Panc1 (cell line): ENCODE data around the gene SCFD1. TPM values are rescaled to one million over a fixed set of nuclear protein-coding genes. Genes with fewer than 3 reads are reported as not detected.
"Not testable (repeated sequence)": the region's sequence is repeated elsewhere in the genome, so short reads cannot be mapped to it uniquely, and the experiment has no call there.

ENCODE experiments used
- ATAC-seq: fragments of 200-7000 bp; cut with Tn5 transposase; 2 replicates; pipeline ENCODE4 v1.9.1; 2020; ENCODE audit warnings: mild to moderate bottlenecking, moderate library complexity
- BruUV-seq: library from RNA; stranded (reverse); fragments of 400-500 nt; replicated peaks from 2 replicates; lab custom pipeline; 2021; lab: Mats Ljungman, UMichigan
- CTCF ChIA-PET: fragments of 300-600 bp; sonication (Branson Sonifier 250); formaldehyde crosslinking; loops from one replicate; lab custom pipeline; 2022; ENCODE audit warnings: antibody characterized with exemption; lab: Charles Lee
- POLR2A ChIA-PET: fragments of 300-600 bp; sonication (Branson Sonifier 250); formaldehyde crosslinking; loops from one replicate; lab custom pipeline; 2022; ENCODE audit warnings: antibody characterized with exemption; lab: Charles Lee
- DNase-seq: peaks from one replicate; pipeline ENCODE4 v3.0.0-alpha.2; 2010; ENCODE audit warnings: low read depth, low spot score
- H3K27ac ChIP-seq: 2 replicates; pipeline ENCODE4 v1.5.1; 2011; ENCODE audit warnings: mild to moderate bottlenecking, low read length, inconsistent platforms
- H3K27me3 ChIP-seq: fragments of 200-500 bp; sonication (Bioruptor generic); 2 replicates; pipeline ENCODE4 v1.6.0; 2014; ENCODE audit warnings: low read length, inconsistent platforms; ENCODE audit not compliant: control insufficient read depth, insufficient read depth
- H3K36me3 ChIP-seq: fragments of 200-500 bp; sonication (Bioruptor generic); 2 replicates; pipeline ENCODE4 v1.5.1; 2014; ENCODE audit warnings: inconsistent platforms, mild to moderate bottlenecking, low read length, moderate library complexity; ENCODE audit not compliant: control insufficient read depth, insufficient read depth
- H3K4me1 ChIP-seq: 2 replicates; pipeline ENCODE4 v1.5.1; 2011; ENCODE audit warnings: inconsistent platforms, mild to moderate bottlenecking, low read length, moderate library complexity; ENCODE audit not compliant: control insufficient read depth, insufficient read depth
- H3K4me3 ChIP-seq, 2 experiments: 2 replicates each; pipeline ENCODE4 v1.5.1; 2011 to 2012; ENCODE audit warnings: low read depth in 2 of 2, low read length in 2 of 2, mild to moderate bottlenecking in 2 of 2, inconsistent platforms in 1 of 2, moderate library complexity in 1 of 2
- H3K9me3 ChIP-seq: fragments of 200-500 bp; sonication (Bioruptor generic); 2 replicates; pipeline ENCODE4 v1.5.1; 2014; ENCODE audit warnings: low read depth, mild to moderate bottlenecking, inconsistent platforms, low read length, moderate library complexity; ENCODE audit not compliant: control insufficient read depth, insufficient read depth
- POLR2AphosphoS5 ChIP-seq: IDR thresholded peaks from 2 replicates; pipeline ENCODE4 v1.6.1; 2012; ENCODE audit warnings: mild to moderate bottlenecking, low read depth, low read length, moderate library complexity
- REST ChIP-seq, 2 experiments: IDR thresholded peaks; 2 replicates each; pipeline ENCODE4 v1.6.1; 2011 to 2012; ENCODE audit warnings: low read depth in 2 of 2, control low read depth in 1 of 2, low read length in 1 of 2, mild to moderate bottlenecking in 1 of 2, moderate library complexity in 1 of 2; ENCODE audit not compliant: insufficient read depth in 1 of 2
- SIN3A ChIP-seq: IDR thresholded peaks from 2 replicates; pipeline ENCODE4 v1.6.1; 2012; ENCODE audit warnings: low read depth, mild to moderate bottlenecking, low read length, moderate library complexity, borderline replicate concordance; ENCODE audit not compliant: insufficient read depth
- TCF7L2 ChIP-seq: IDR thresholded peaks from 2 replicates; pipeline ENCODE4 v1.6.1; 2011; ENCODE audit warnings: mild to moderate bottlenecking, low read depth, low read length, inconsistent platforms
- in situ Hi-C: cut with HindIII; loops from 2 replicates; pipeline ENCODE4 v1.10.0; 2016; ENCODE audit warnings: low sequenced_read_pairs, low pct_unique_long_range_greater_than_20kb
- intact Hi-C: fragments of 100-400 bp; cut with micrococcal nuclease; formaldehyde crosslinking; loops from one replicate; pipeline ENCODE4 v1.10.0; 2022; ENCODE audit not compliant: unreplicated experiment
- total RNA-seq: library from RNA; stranded (reverse); gene quantifications from one replicate; pipeline ENCODE4 v1.2.1, GENCODE V29; 2021; ENCODE audit not compliant: unreplicated experiment
- TF ChIP-seq, protein P1 (sequence below): fragments of 450-650 bp; IDR thresholded peaks from 2 replicates; pipeline ENCODE4 v1.5.1; 2017; ENCODE audit warnings: mild to moderate bottlenecking

SCFD1 gene
- total RNA-seq, 1 experiment from 2014 or later: 43.8 TPM

DNA sequence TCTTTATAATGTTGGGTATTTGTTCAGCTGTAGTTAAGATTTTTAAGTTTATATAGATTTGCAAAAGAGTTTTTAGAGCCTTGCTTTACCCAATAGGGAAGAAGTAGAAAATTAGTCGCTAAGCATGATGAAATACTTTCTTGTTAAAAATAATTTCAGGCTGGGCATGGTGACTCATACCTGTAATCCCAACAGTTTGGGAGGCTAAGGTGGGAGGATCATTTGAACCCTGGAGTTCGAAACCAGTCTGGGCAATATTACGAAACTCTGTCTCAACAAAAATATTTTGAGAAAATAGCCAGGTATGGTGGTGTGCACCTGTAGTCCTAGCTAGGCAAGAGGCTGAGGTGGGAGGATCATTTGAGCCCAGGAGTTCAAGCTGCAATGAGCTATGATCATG is 18.7 kb upstream of the SCFD1 start:
- intact Hi-C loops: no loop called here
- Histone ChIP-seq H3K27me3 (no peaks in the 10 kb centered on the region), H3K27ac (no peak overlapping the region), H3K9me3 (no peaks in the 10 kb centered on the region), H3K36me3 (peaks cover 28% of the 10 kb centered on the region), H3K4me1 (no peaks in the 10 kb centered on the region), H3K4me3 (no peak overlapping the region)
- DNase-seq (no peak), ATAC-seq (no peak)
- TF ChIP-seq SIN3A (no peak), POLR2AphosphoS5 (no peak), REST (IDR thresholded peaks at IDR 0.05; ENCODE audit: insufficient read depth in 1 of 2, low read depth in 2 of 2, low read length in 1 of 2) (no peak), TCF7L2 (no peak)
- TF ChIP-seq, protein P1, sequence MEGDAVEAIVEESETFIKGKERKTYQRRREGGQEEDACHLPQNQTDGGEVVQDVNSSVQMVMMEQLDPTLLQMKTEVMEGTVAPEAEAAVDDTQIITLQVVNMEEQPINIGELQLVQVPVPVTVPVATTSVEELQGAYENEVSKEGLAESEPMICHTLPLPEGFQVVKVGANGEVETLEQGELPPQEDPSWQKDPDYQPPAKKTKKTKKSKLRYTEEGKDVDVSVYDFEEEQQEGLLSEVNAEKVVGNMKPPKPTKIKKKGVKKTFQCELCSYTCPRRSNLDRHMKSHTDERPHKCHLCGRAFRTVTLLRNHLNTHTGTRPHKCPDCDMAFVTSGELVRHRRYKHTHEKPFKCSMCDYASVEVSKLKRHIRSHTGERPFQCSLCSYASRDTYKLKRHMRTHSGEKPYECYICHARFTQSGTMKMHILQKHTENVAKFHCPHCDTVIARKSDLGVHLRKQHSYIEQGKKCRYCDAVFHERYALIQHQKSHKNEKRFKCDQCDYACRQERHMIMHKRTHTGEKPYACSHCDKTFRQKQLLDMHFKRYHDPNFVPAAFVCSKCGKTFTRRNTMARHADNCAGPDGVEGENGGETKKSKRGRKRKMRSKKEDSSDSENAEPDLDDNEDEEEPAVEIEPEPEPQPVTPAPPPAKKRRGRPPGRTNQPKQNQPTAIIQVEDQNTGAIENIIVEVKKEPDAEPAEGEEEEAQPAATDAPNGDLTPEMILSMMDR: no peak
- POLR2A ChIA-PET: interaction anchor here (1.1 kb wide), 1 partner anchor 18 kb away, joined by 3 read pairs; no protein-coding TSS in a partner anchor
- CTCF ChIA-PET: no interaction called here
- BruUV-seq: no TSS peak
- in situ Hi-C loops: no loop called here

- BruUV-seq, H3K4me1 ChIP-seq, POLR2A ChIA-PET, H3K27ac ChIP-seq, H3K4me3 ChIP-seq, CTCF ChIA-PET, DNase-seq, ATAC-seq, H3K9me3 ChIP-seq, in situ Hi-C loops, H3K27me3 ChIP-seq, intact Hi-C loops: not testable (repeated sequence)
- H3K36me3 ChIP-seq: peaks cover 25% of the 10 kb centered on the region
Observed at GRCh38 chr14:30604696-30605095, 17.4 kb upstream of the SCFD1 start.

DNA sequence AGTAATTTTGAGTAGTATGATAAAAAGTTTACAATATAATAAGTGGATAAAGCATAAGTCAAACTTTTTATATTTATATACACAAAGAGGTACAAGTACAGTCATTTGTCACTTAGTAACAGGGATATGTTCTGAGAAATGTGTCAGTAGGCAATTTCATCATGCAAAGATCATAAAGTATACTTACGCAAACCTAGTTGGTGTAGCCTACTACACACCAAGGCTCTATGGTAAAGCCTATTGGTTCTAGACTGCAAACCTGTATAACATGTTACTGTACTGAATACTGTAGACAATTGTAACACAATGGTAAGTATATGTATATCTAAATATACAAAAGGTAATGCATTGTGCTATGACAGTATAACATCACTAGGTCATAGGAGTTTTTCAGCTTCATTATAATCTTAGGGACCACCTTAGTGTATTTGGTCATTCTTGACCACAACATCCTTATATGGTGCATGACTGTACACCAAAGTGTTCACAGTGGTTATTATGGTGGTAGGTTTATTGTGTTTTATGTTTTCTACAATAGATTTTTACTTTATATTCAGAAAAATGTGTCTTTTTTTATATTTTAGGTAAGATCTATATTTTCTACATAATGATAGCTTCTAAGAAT is 14.9 kb upstream of the SCFD1 start:
- no peak overlapping the region for H3K27ac ChIP-seq
- ATAC-seq: no peak
- H3K36me3 ChIP-seq: peaks cover 15% of the 10 kb centered on the region
- intact Hi-C loops (no loop called here), in situ Hi-C loops (no loop called here)
- H3K4me1 ChIP-seq: no peaks in the 10 kb centered on the region
- DNase-seq: no peak
- BruUV-seq: no TSS peak
- CTCF ChIA-PET: no interaction called here
- H3K27me3 ChIP-seq: no peaks in the 10 kb centered on the region
- POLR2A ChIA-PET: no interaction called here
- TF ChIP-seq, protein P1: no peak
- TF ChIP-seq REST (IDR thresholded peaks at IDR 0.05; ENCODE audit: insufficient read depth in 1 of 2, low read depth in 2 of 2, low read length in 1 of 2): no peak
- TF ChIP-seq TCF7L2: no peak
- no peak for TF ChIP-seq SIN3A
- TF ChIP-seq POLR2AphosphoS5: no peak
- no peaks in the 10 kb centered on the region for H3K9me3 ChIP-seq
- H3K4me3 ChIP-seq: no peak overlapping the region
